Mucosa of rectum (tissue), 2 donors: ENCODE data around the gene FIBIN.

Experiments
- H3K27ac ChIP-seq, 2 donors: one replicate each; pipeline ENCODE4 v1.7.0; 2013; ENCODE audit warnings: inconsistent platforms in 2 of 2, low read depth in 2 of 2, low read length in 2 of 2
- H3K27me3 ChIP-seq, 2 donors: one replicate each; pipeline ENCODE4 v1.7.0; 2013; ENCODE audit warnings: low read length in 2 of 2; ENCODE audit not compliant: control insufficient read depth in 2 of 2, insufficient read depth in 2 of 2
- H3K36me3 ChIP-seq, 2 donors: one replicate each; pipeline ENCODE4 v1.7.0; 2013; ENCODE audit warnings: low read length in 2 of 2; ENCODE audit not compliant: control insufficient read depth in 2 of 2, insufficient read depth in 2 of 2
- H3K4me1 ChIP-seq, 2 donors: one replicate each; pipeline ENCODE4 v1.7.0; 2013; ENCODE audit warnings: low read length in 2 of 2, mild to moderate bottlenecking in 1 of 2; ENCODE audit not compliant: control insufficient read depth in 2 of 2, insufficient read depth in 2 of 2
- H3K4me3 ChIP-seq, 2 donors: one replicate each; pipeline ENCODE4 v1.7.0; 2013; ENCODE audit warnings: low read length in 2 of 2
- H3K9ac ChIP-seq, 2 donors: one replicate each; pipeline ENCODE4 v1.7.0; 2013; ENCODE audit warnings: low read length in 2 of 2, low read depth in 1 of 2, mild to moderate bottlenecking in 1 of 2
- H3K9me3 ChIP-seq, 2 donors: one replicate each; pipeline ENCODE4 v1.7.0; 2013; ENCODE audit warnings: low read length in 2 of 2; ENCODE audit not compliant: control insufficient read depth in 2 of 2
- donor health status: healthy.
- donor health status: Normal muscosa, but diverticular disease.

Gene FIBIN

DNA sequence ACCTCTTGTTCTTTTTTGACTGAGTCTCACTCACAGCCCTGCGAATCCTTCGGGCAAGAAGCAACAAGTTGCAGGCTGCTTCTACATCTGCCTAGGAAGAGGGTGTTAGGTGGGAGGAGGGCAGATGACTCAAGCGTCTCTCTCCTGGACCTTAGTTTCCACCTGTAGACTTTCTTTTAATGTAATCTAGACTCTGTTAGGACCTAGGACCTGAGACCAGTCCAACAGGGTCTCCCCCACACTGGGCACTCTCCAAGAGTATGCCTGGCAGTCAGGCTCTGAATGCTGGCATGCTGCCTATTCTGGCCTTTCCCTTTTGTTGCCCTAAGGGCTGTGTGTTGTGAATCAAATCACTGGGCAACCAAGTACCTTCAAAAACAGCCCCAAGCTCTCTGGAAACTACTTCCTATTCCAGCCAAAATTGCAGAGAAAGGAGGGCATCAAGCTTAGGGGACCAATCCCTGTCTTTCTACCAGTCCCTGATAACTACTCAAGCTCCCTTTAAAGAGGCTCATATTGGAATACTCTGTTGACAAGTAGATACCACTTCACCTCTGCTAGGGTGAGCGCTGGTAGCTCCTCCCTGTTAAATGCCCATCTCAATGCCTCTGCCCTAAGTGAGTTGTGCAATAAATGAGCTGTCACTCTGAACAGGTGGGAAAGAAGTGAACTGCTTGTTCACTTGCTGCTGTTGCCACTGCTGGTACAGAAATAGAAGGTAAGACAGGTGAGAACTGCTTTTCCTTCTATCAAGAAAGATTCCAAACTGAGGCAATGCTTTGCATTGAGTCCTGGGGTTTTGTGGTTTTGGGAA is 46.6 kb downstream of the FIBIN start, which contains the start of gene BBOX1:
BBOX1 (plus strand) TSS at position 514 of the 814 bp plus-strand sequence. CDS start 14,616 bp downstream, outside the sequence.
- Histone ChIP-seq H3K27me3 (no peaks in the 10 kb centered on the region), H3K9me3 (no peaks in the 10 kb centered on the region), H3K4me3 (no peak within 1 kb of the TSS), H3K4me1 (no peaks in the 10 kb centered on the region), H3K9ac (no peak within 1 kb of the TSS), H3K27ac (no peak within 1 kb of the TSS), H3K36me3 (no peaks in the 10 kb centered on the region)

DNA sequence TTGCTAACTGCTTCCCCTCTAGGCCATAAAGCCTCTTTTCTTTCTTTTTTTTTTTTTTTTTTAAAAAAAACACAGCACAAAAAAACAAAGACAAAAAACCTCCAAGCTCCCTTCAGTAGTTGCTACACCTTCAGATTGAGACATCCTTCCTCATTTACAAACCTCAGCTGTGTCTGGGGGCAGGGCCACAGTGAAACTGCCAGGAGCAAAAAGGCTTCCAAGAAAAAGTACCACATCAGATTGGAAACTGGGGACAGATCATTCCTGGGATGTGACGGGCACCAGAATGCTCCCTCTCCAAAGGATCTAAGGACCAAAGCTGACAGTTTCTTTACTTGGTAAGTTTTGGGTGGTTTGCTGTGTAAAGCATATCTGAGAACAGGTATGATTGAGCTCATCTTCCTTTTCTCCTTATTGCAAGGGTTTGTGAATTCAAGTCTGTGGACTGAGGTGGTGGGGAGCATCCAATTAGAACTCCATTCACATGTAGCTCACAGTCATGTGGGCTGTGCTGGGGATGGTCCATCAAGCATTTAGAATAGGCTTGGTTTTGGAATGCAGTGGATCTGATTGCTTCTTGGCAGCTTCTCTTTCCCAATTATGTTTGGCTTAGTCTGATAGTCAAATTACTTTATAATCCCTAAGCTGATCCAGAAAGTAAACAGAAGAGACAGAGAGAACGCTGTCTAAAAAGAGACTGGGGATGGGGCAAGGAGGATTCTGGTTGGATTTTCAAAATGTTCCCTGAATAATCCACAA is 47.4 kb downstream of the FIBIN start:
- Histone ChIP-seq H3K4me3 (no peak overlapping the region), H3K9me3 (no peaks in the 10 kb centered on the region), H3K36me3 (no peaks in the 10 kb centered on the region), H3K9ac (no peak overlapping the region), H3K4me1 (no peaks in the 10 kb centered on the region), H3K27me3 (no peaks in the 10 kb centered on the region), H3K27ac (no peak overlapping the region)
